Transverse colon (tissue), 4 donors: ENCODE results near the gene MAP2K4. TPM values are rescaled to one million over a fixed set of nuclear protein-coding genes. Genes with fewer than 3 reads are reported as not detected.

Experiments
- DNase-seq: peaks from one replicate; pipeline ENCODE4 v3.0.0-alpha.2; 2019
- H3K27ac ChIP-seq, 4 donors: fragments of 200-600 bp; sonication (generic); 2 replicates each; pipeline ENCODE4 v1.5.1; 2016 to 2018; ENCODE audit warnings: inconsistent platforms in 4 of 4
- H3K27me3 ChIP-seq: fragments of 200-600 bp; sonication (generic); 2 replicates; pipeline ENCODE4 v1.5.1; 2017; ENCODE audit warnings: inconsistent platforms
- H3K36me3 ChIP-seq, 4 donors: fragments of 200-600 bp; sonication (generic); 2 replicates each; pipeline ENCODE4 v1.5.1; 2017 to 2019; ENCODE audit warnings: inconsistent platforms in 4 of 4
- H3K4me1 ChIP-seq, 4 donors: fragments of 200-600 bp; sonication (generic); 2 replicates each; pipeline ENCODE4 v1.5.1; 2017 to 2020; ENCODE audit warnings: inconsistent platforms in 4 of 4
- H3K4me3 ChIP-seq, 4 donors: fragments of 200-600 bp; sonication (generic); 1 replicate in 1 of 4; 2 replicates in 3 of 4; pipeline versions ENCODE4 v1.5.1 to v1.6.1; 2017 to 2019; ENCODE audit warnings: inconsistent platforms in 4 of 4
- H3K9me3 ChIP-seq, 2 donors: fragments of 200-600 bp; sonication (generic); 2 replicates each; pipeline ENCODE4 v1.5.1; 2017 to 2019; ENCODE audit warnings: inconsistent platforms in 2 of 2
- EP300 ChIP-seq: sonication (generic); formaldehyde crosslinking; IDR thresholded peaks from one replicate; pipeline ENCODE4 v1.6.1; 2017; ENCODE audit warnings: antibody characterized with exemption, low read depth
- POLR2A ChIP-seq: fragments of 450-650 bp; IDR thresholded peaks from one replicate; pipeline ENCODE4 v1.6.1; 2016; ENCODE audit warnings: antibody characterized with exemption, mild to moderate bottlenecking, moderate library complexity
- POLR2AphosphoS5 ChIP-seq, 3 donors: sonication (generic); formaldehyde crosslinking; IDR thresholded peaks; one replicate each; pipeline ENCODE4 v1.6.1; 2016; ENCODE audit warnings: antibody characterized with exemption in 3 of 3
- WGBS, 2 donors: methylation state at CpG; one replicate each; pipeline ENCODE4 v1.1.5; 2018; ENCODE audit warnings: low coverage in 1 of 2; 5-methylcytosine and 5-hydroxymethylcytosine counted together
- in situ Hi-C, 4 donors: fragments of 200-750 bp; cut with MboI; loops; one replicate each; pipeline versions ENCODE4 v1.15.0 to v1.15.1; 2017; ENCODE audit warnings: low sequenced_read_pairs in 3 of 4, low pct_ligation_motif_present in 1 of 4, low pct_unique_long_range_greater_than_20kb in 1 of 4
- intact Hi-C: fragments of 100-400 bp; cut with DNase I; formaldehyde crosslinking; loops from one replicate; pipeline ENCODE4 v1.15.1; 2023; ENCODE audit warnings: low total_unique reads
- total RNA-seq, 4 donors: library from RNA; depleted of rRNA; stranded (reverse); fragments of >200 nt; gene quantifications; one replicate each; pipeline ENCODE4 v1.1.0, GENCODE V29; 2016
- TF ChIP-seq, protein P1 (sequence below), 5 experiments: fragments of 200-600 bp in 3 of 5; fragments of 450-650 bp in 2 of 5; sonication (generic) in 3 of 5; IDR thresholded peaks; 1 replicate in 2 of 5; 2 replicates in 3 of 5; pipeline ENCODE4 v1.5.1; 2016 to 2017; ENCODE audit warnings: antibody characterized with exemption in 5 of 5, inconsistent platforms in 3 of 5, mild to moderate bottlenecking in 2 of 5, moderate library complexity in 1 of 5

Gene MAP2K4
- total RNA-seq, 4 donors from 2014 or later, result 6.2 to 24.0 (median 17.8) TPM

DNA sequence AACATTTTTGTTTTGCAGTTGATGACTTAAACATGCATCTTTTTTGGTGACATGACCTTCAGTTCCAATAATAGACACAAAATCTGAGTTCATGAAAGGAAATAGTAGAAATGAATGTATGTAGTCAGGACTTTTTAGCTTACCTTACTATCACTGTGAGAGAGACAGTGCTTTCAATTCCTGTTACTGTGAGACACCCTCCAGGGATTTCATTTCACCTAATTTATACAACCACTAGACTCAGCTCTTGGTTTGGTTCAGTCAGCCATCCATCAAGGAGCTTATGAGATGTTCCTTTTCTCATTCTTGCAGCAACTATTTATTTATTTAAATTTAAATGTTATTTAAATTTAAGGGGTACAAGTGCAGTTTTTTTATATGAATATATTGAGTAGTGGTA lies 77.9 kb downstream of the MAP2K4 start:
- DNase-seq, result no peak
- in situ Hi-C loops, result no loop called here
- peaks cover 0 to 14% (median 0%) of the 10 kb centered on the region in 4 donors for H3K36me3 ChIP-seq
- no peak overlapping the region for H3K27ac ChIP-seq
- intact Hi-C loops, result no loop called here
- H3K27me3 ChIP-seq, result no peaks in the 10 kb centered on the region
- TF ChIP-seq POLR2AphosphoS5 (IDR thresholded peaks at IDR 0.05), result no peak
- TF ChIP-seq, protein P1, sequence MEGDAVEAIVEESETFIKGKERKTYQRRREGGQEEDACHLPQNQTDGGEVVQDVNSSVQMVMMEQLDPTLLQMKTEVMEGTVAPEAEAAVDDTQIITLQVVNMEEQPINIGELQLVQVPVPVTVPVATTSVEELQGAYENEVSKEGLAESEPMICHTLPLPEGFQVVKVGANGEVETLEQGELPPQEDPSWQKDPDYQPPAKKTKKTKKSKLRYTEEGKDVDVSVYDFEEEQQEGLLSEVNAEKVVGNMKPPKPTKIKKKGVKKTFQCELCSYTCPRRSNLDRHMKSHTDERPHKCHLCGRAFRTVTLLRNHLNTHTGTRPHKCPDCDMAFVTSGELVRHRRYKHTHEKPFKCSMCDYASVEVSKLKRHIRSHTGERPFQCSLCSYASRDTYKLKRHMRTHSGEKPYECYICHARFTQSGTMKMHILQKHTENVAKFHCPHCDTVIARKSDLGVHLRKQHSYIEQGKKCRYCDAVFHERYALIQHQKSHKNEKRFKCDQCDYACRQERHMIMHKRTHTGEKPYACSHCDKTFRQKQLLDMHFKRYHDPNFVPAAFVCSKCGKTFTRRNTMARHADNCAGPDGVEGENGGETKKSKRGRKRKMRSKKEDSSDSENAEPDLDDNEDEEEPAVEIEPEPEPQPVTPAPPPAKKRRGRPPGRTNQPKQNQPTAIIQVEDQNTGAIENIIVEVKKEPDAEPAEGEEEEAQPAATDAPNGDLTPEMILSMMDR (IDR thresholded peaks at IDR 0.05), result no peak
- TF ChIP-seq EP300, result no peak
- H3K9me3 ChIP-seq, result peaks cover 0 to 5% of the 10 kb centered on the region in 2 donors
- H3K4me3 ChIP-seq, result no peak overlapping the region
- no peaks in the 10 kb centered on the region for H3K4me1 ChIP-seq

DNA sequence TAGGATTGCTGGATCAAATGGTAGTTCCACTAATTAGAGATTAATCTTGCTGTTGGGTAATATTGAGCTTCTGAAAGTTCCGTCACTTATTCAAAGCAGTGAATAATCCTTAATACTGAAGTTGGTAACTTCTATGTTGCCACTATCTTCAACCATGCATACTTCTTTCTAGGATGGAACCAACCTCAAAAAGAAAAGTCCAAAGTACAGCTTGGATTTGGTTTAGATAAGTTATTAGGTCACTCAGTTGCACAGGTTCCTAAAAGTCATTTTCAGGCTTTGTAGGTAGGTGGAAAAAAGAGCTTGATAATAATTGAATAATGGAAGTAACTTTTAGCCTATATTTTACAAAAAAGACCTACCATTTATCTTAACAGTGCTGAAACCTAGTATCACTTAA lies 78.7 kb downstream of the MAP2K4 start:
- WGBS, 2 donors, result 100% methylated on average over 1 of the region's 1 CpG

DNA sequence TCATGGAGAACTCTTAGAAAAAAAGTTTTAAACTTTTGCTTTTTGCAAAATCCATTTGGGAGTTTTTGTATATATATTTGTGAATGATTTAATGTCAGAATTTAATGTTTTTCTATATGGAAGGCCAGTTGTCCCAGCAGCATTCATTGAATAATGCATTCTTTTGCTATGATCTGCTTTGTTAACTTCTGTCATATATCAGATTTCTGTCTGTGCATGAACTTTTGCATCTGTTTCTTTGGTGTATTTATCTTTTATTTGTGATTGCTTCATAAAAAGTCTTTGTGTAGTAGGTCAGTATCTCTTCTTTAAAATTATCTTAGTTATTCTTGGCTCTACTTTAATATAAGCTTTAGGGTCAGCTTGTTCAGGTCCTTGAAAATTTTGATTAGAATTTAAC lies 84.2 kb downstream of the MAP2K4 start:
- intact Hi-C loops (no loop called here), in situ Hi-C loops (loop anchor here in 1 of 4 donors (10.0 kb wide), 1 partner anchor 60 kb away; no protein-coding TSS in a partner anchor)

More for the DNA sequence above, 78.7 kb downstream of the MAP2K4 start:
- H3K27ac ChIP-seq, result no peak overlapping the region
- H3K36me3 ChIP-seq, result peaks cover 0 to 14% (median 0%) of the 10 kb centered on the region in 4 donors
- DNase-seq, result no peak
- no peak for TF ChIP-seq POLR2AphosphoS5 (IDR thresholded peaks at IDR 0.05)
- TF ChIP-seq EP300, result no peak
- H3K27me3 ChIP-seq, result no peaks in the 10 kb centered on the region
- in situ Hi-C loops, result no loop called here
- H3K9me3 ChIP-seq, result peaks cover 0 to 5% of the 10 kb centered on the region in 2 donors
- intact Hi-C loops, result no loop called here
- no peak overlapping the region for H3K4me3 ChIP-seq
- H3K4me1 ChIP-seq, result no peaks in the 10 kb centered on the region

DNA sequence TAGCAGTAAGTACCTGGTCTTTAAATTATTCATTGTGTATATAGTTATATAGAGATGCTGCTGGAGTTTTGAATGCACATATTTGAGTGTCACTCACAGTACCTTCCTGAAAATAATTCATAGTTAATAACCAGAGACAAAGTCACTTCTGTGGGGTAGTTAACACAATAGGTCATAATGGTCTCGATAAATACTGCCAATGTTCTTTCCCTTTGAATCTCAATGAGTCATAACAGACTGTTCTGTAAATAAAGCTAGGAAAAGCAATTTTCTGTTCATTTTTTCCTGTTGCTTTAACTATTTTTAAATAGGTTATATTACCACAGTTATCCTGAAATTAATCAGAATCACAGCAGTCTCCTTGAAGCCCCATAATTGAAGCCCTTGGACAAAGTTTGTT lies 87.2 kb downstream of the MAP2K4 start:
- H3K36me3 ChIP-seq, result peaks cover 0 to 5% (median 0%) of the 10 kb centered on the region in 4 donors
- DNase-seq, result no peak
- H3K27ac ChIP-seq, result no peak overlapping the region
- in situ Hi-C loops, result loop anchor here in 1 of 4 donors (10.0 kb wide), 1 partner anchor 63 kb away; no protein-coding TSS in a partner anchor
- TF ChIP-seq, protein P1 (IDR thresholded peaks at IDR 0.05), result no peak
- TF ChIP-seq POLR2AphosphoS5 (IDR thresholded peaks at IDR 0.05) (no peak), POLR2A (no peak), EP300 (no peak)
- H3K4me1 ChIP-seq, result peaks cover 0 to 3% (median 0%) of the 10 kb centered on the region in 4 donors
- intact Hi-C loops, result no loop called here
- no peak overlapping the region for H3K4me3 ChIP-seq
- WGBS, 2 donors, result 44 to 50% methylated on average over 1 of the region's 1 CpG
- no peaks in the 10 kb centered on the region for H3K27me3 ChIP-seq
- no peaks in the 10 kb centered on the region for H3K9me3 ChIP-seq

More for the DNA sequence above, 84.2 kb downstream of the MAP2K4 start:
- H3K4me1 ChIP-seq, result peaks cover 0 to 3% (median 0%) of the 10 kb centered on the region in 4 donors
- peaks cover 0 to 5% of the 10 kb centered on the region in 2 donors for H3K9me3 ChIP-seq
- no peaks in the 10 kb centered on the region for H3K27me3 ChIP-seq
- TF ChIP-seq, protein P1 (IDR thresholded peaks at IDR 0.05), result no peak
- TF ChIP-seq EP300, result no peak
- TF ChIP-seq POLR2A, result no peak
- no peak for TF ChIP-seq POLR2AphosphoS5 (IDR thresholded peaks at IDR 0.05)
- H3K27ac ChIP-seq, result no peak overlapping the region
- H3K36me3 ChIP-seq, result peaks cover 0 to 10% (median 0%) of the 10 kb centered on the region in 4 donors
- no peak for DNase-seq
- H3K4me3 ChIP-seq, result no peak overlapping the region

DNA sequence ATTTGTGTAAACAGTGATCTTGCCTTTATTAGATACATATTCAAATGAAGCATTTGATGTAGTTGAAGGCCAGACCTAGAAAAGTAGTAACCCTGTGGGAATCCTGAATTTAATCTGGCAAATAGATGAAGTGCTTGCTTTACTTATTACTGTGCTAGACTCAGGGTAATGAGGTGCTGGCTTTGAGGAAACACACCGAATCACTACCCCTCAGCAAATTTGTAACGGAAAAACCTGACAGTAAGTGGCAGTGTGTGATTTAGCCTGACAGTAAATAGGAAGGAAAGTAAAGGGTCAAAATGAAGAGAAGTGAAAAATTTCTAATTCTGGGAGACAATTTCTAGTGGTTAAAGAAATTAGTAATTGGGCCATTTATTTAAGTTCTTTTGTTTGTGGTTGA lies 90.2 kb downstream of the MAP2K4 start:
- Histone ChIP-seq H3K36me3 (peaks cover 0 to 21% (median 8%) of the 10 kb centered on the region in 4 donors), H3K4me3 (no peak overlapping the region), H3K9me3 (no peaks in the 10 kb centered on the region), H3K27ac (no peak overlapping the region), H3K4me1 (peaks cover 0 to 3% (median 0%) of the 10 kb centered on the region in 4 donors), H3K27me3 (no peaks in the 10 kb centered on the region)
- TF ChIP-seq, protein P1 (IDR thresholded peaks at IDR 0.05), result no peak
- no peak for TF ChIP-seq EP300
- TF ChIP-seq POLR2A, result no peak
- TF ChIP-seq POLR2AphosphoS5 (IDR thresholded peaks at IDR 0.05), result no peak
- intact Hi-C loops, result no loop called here
- WGBS, 2 donors, result 84 to 100% methylated on average over 2 of the region's 2 CpGs
- in situ Hi-C loops, result no loop called here
- no peak for DNase-seq
